ENCODE results near the gene ANKFN1.
"Not testable (repeated sequence)": the region's sequence is repeated elsewhere in the genome, so short reads cannot be mapped to it uniquely, and the experiment has no call there.

Gene ANKFN1

GRCh38 chr17:56395787-56396186, 242.5 kb downstream of the ANKFN1 start:
- no peak overlapping the region for H3K4me3 ChIP-seq (ENCODE audit: control insufficient read depth, low read depth, low read length)
- DNase-seq (ENCODE audit: low read depth) = peak; percentile 4
- TF ChIP-seq CTCF (conservative IDR thresholded peaks at IDR 0.05; ENCODE audit: control insufficient read depth, insufficient read depth, low read depth, low read length) = no peak

- no peak for TF ChIP-seq CTCF (conservative IDR thresholded peaks at IDR 0.05; ENCODE audit: control insufficient read depth, insufficient read depth, low read depth, low read length)
- DNase-seq (ENCODE audit: low read depth) = no peak
- H3K4me3 ChIP-seq (ENCODE audit: control insufficient read depth, low read depth, low read length) = no peak overlapping the region
Measured at GRCh38 chr17:56407086-56407485, 253.8 kb downstream of the ANKFN1 start.

GRCh38 chr17:56412356-56412755, 259.1 kb downstream of the ANKFN1 start:
- H3K4me3 ChIP-seq (ENCODE audit: control insufficient read depth, low read depth, low read length); DNase-seq (ENCODE audit: low read depth): not testable (repeated sequence)

GRCh38 chr17:56416682-56417351, 263.5 kb downstream of the ANKFN1 start:
- H3K4me3 ChIP-seq (ENCODE audit: control insufficient read depth, low read depth, low read length) = no peak overlapping the region
- no peak for DNase-seq (ENCODE audit: low read depth)
- TF ChIP-seq CTCF (conservative IDR thresholded peaks at IDR 0.05; ENCODE audit: control insufficient read depth, insufficient read depth, low read depth, low read length) = no peak

GRCh38 chr17:56424005-56424404, 270.7 kb downstream of the ANKFN1 start:
- no peak for TF ChIP-seq CTCF (conservative IDR thresholded peaks at IDR 0.05; ENCODE audit: control insufficient read depth, insufficient read depth, low read depth, low read length)

GRCh38 chr17:56424543-56425044, 271.3 kb downstream of the ANKFN1 start:
- no peak for DNase-seq (ENCODE audit: low read depth)
- no peak for TF ChIP-seq CTCF (conservative IDR thresholded peaks at IDR 0.05; ENCODE audit: control insufficient read depth, insufficient read depth, low read depth, low read length)
- no peak overlapping the region for H3K4me3 ChIP-seq (ENCODE audit: control insufficient read depth, low read depth, low read length)

More at GRCh38 chr17:56424005-56424404, 270.7 kb downstream of the ANKFN1 start:
- DNase-seq (ENCODE audit: low read depth) = no peak
- H3K4me3 ChIP-seq (ENCODE audit: control insufficient read depth, low read depth, low read length) = no peak overlapping the region

- TF ChIP-seq CTCF (conservative IDR thresholded peaks at IDR 0.05; ENCODE audit: control insufficient read depth, insufficient read depth, low read depth, low read length) = no peak
- no peak for DNase-seq (ENCODE audit: low read depth)
- H3K4me3 ChIP-seq (ENCODE audit: control insufficient read depth, low read depth, low read length) = no peak overlapping the region
Measured at GRCh38 chr17:56425483-56425882, 272.2 kb downstream of the ANKFN1 start.

Data from fibroblast of mammary gland (primary cell).